ENCODE data around the gene ISM1.
A peak's percentile ranks its signal among the peaks of the same experiment; 100 is the strongest.

The ISM1 gene

DNA sequence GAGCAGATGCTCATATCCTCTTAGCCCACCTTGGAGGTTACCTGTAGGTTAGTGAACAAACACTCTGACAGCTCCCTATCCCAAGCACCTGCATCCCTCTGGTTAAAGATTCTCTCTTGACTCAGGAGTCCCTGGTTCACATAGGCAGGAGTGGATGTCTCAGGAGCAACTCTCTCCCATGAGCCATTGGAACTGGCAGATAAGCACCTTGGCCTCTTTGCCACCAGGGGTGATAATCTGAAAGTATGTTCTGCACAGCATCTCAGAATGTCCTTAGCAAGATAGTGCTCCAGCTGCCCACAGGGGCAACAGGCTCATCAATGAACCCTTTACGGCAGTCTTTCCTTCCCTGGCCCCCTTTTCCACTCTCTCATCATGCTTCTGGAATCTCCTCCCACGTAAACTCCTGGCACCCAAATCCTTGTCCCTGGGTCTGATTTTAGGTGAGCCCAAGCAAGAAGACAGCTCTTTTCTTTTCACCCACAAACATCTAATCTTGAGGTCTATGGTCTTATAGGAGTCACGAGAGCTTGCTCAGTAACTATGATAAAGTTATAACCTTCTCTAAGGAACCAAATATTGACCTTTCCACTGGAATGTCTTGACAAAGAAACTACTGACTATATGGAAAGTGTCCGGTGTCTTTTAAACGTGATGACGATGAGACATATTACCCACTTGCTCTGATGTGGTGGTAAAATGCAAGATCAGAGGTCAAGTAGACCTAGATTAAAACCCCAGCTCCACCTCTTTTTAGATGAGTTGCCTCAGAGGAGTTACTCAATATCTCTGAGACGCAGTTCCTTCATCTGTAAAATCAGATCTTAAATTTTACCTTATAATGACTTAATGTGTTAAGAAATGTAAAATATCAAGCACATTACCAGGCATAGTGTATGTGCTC lies 39.8 kb upstream of the ISM1 start:
- H3K4me1 ChIP-seq (ENCODE audit: low read length) = peaks cover 11% of the 10 kb centered on the region
- H3K9ac ChIP-seq (ENCODE audit: low read length) = no peak overlapping the region
- peaks cover 6% of the 10 kb centered on the region; the same call in 1 of the 2 replicates for H3K9me3 ChIP-seq (ENCODE audit: insufficient read depth, low read length)
- peaks cover 45% of the 10 kb centered on the region for H3K27me3 ChIP-seq (ENCODE audit: low read depth, low read length)
- H3K27ac ChIP-seq (ENCODE audit: low read length) = no peak overlapping the region
- H3K79me2 ChIP-seq (ENCODE audit: low read length) = no peaks in the 10 kb centered on the region
- no peak overlapping the region for H2AFZ ChIP-seq (ENCODE audit: low read depth, low read length)
- H4K20me1 ChIP-seq (ENCODE audit: insufficient read depth, low read length) = no peaks in the 10 kb centered on the region
- H3K4me3 ChIP-seq (ENCODE audit: low read length) = no peak overlapping the region
- H3K36me3 ChIP-seq (replicated peaks; ENCODE audit: low read depth, low read length) = no peaks in the 10 kb centered on the region
- H3K4me2 ChIP-seq (ENCODE audit: low read length) = no peak overlapping the region
- TF ChIP-seq, protein P1, sequence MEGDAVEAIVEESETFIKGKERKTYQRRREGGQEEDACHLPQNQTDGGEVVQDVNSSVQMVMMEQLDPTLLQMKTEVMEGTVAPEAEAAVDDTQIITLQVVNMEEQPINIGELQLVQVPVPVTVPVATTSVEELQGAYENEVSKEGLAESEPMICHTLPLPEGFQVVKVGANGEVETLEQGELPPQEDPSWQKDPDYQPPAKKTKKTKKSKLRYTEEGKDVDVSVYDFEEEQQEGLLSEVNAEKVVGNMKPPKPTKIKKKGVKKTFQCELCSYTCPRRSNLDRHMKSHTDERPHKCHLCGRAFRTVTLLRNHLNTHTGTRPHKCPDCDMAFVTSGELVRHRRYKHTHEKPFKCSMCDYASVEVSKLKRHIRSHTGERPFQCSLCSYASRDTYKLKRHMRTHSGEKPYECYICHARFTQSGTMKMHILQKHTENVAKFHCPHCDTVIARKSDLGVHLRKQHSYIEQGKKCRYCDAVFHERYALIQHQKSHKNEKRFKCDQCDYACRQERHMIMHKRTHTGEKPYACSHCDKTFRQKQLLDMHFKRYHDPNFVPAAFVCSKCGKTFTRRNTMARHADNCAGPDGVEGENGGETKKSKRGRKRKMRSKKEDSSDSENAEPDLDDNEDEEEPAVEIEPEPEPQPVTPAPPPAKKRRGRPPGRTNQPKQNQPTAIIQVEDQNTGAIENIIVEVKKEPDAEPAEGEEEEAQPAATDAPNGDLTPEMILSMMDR (IDR thresholded peaks at IDR 0.05; ENCODE audit: low read depth, low read length) = no peak
- TF ChIP-seq EZH2phosphoT487 (IDR thresholded peaks at IDR 0.05; ENCODE audit: low read depth) = no peak

DNA sequence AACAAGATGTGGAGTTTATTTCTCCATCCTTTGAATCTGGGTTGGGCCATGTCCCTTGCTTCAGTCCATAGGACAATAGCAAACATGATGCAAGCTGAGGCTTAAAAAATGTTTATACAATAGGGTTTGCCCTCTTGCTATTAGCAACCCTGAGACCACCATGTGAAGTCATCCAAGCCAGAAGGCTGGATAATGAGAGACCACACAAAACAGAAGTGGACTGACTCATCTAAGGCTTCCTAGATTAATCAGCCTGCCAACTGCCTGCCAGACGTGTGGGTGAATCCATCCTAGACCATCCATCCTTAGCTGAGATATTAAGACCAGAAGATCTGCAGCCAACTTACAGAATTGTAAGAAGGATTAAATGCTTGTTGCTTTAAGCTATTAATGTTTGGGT lies 38.1 kb upstream of the ISM1 start:
- no peaks in the 10 kb centered on the region for H3K36me3 ChIP-seq (replicated peaks; ENCODE audit: low read depth, low read length)
- peak; percentile 72; the same call in 1 of the 2 replicates for TF ChIP-seq EZH2phosphoT487 (IDR thresholded peaks at IDR 0.05; ENCODE audit: low read depth)
- TF ChIP-seq, protein P1 (IDR thresholded peaks at IDR 0.05; ENCODE audit: low read depth, low read length) = no peak
- H4K20me1 ChIP-seq (ENCODE audit: insufficient read depth, low read length) = no peaks in the 10 kb centered on the region
- peaks cover 11% of the 10 kb centered on the region for H3K4me1 ChIP-seq (ENCODE audit: low read length)
- H3K9ac ChIP-seq (ENCODE audit: low read length) = no peak overlapping the region
- H2AFZ ChIP-seq (ENCODE audit: low read depth, low read length) = no peak overlapping the region
- H3K79me2 ChIP-seq (ENCODE audit: low read length) = no peaks in the 10 kb centered on the region
- H3K9me3 ChIP-seq (ENCODE audit: insufficient read depth, low read length) = peaks cover 13% of the 10 kb centered on the region
- H3K4me2 ChIP-seq (ENCODE audit: low read length) = peak overlapping the region; percentile 54
- H3K4me3 ChIP-seq (ENCODE audit: low read length) = peak overlapping the region; percentile 12; the same call in 1 of the 2 replicates
- H3K27ac ChIP-seq (ENCODE audit: low read length) = no peak overlapping the region
- H3K27me3 ChIP-seq (ENCODE audit: low read depth, low read length) = peaks cover 38% of the 10 kb centered on the region

DNA sequence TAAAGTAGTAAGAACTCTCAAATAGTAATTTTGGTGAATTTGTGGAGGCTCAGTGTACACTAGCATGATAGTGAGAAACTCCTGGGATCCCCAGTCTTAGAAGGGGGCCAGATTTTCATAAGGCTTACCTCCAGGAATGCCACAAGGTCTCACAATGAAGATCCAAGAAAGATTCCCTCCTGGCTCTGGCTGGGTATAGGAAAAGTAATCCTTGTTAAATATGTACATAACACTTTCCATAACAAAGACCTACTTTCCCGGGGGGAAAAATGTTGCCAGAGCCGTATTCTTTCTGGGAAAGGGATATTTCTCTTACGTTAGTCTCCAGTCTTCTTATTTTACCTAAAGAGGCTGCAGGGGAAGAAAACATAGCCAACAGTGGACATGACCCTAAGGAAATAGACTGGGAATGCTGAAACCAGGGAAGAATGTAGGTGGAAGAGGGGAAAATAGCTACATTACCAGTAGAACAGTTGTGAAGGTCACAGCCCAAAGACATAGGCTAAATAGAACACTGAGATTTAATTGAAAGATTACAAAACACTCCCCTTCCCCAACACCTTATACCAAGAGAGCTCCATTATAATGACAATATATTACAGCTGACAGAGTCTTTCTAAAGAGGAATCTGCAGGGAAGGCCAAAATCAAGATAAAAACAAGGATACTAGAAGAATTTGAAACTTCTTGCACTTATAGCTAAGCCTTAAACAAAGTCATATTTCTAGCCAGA lies 34.9 kb upstream of the ISM1 start:
- Histone ChIP-seq H4K20me1 (ENCODE audit: insufficient read depth, low read length) (no peaks in the 10 kb centered on the region), H3K79me2 (ENCODE audit: low read length) (no peaks in the 10 kb centered on the region), H3K4me3 (ENCODE audit: low read length) (no peak overlapping the region), H3K4me1 (ENCODE audit: low read length) (peaks cover 11% of the 10 kb centered on the region), H3K9ac (ENCODE audit: low read length) (no peak overlapping the region), H2AFZ (ENCODE audit: low read depth, low read length) (no peak overlapping the region), H3K9me3 (ENCODE audit: insufficient read depth, low read length) (peaks cover 11% of the 10 kb centered on the region), H3K36me3 (replicated peaks; ENCODE audit: low read depth, low read length) (no peaks in the 10 kb centered on the region), H3K27me3 (ENCODE audit: low read depth, low read length) (peaks cover 30% of the 10 kb centered on the region), H3K4me2 (ENCODE audit: low read length) (no peak overlapping the region), H3K27ac (ENCODE audit: low read length) (no peak overlapping the region)
- TF ChIP-seq EZH2phosphoT487 (IDR thresholded peaks at IDR 0.05; ENCODE audit: low read depth) = no peak
- TF ChIP-seq, protein P1 (IDR thresholded peaks at IDR 0.05; ENCODE audit: low read depth, low read length) = no peak

DNA sequence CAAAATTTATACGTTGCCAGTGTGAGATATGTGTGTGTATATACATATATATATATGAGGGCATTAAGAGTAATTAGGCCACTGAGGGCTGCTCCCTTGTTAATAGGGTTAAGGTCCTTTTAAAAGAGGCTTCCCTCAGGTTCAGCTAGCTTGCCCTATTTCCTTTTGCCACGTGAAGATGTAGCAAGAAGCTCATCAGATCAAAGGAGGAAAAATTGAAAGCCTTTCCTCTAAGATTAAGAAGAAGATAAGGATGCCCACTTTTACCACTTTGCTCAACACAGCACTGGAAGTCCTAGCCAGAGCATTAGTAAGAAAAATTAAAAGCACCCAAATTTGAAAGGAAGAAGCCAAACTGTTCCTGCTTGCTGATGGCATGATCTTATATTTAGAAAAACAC lies 33.2 kb upstream of the ISM1 start:
- Histone ChIP-seq H3K36me3 (replicated peaks; ENCODE audit: low read depth, low read length) (no peaks in the 10 kb centered on the region), H3K4me1 (ENCODE audit: low read length) (peaks cover 5% of the 10 kb centered on the region), H3K27me3 (ENCODE audit: low read depth, low read length) (peaks cover 13% of the 10 kb centered on the region; the same call in 1 of the 2 replicates), H3K4me2 (ENCODE audit: low read length) (no peak overlapping the region), H2AFZ (ENCODE audit: low read depth, low read length) (no peak overlapping the region), H3K9ac (ENCODE audit: low read length) (no peak overlapping the region), H3K9me3 (ENCODE audit: insufficient read depth, low read length) (peaks cover 11% of the 10 kb centered on the region), H3K79me2 (ENCODE audit: low read length) (no peaks in the 10 kb centered on the region), H3K27ac (ENCODE audit: low read length) (no peak overlapping the region), H3K4me3 (ENCODE audit: low read length) (no peak overlapping the region), H4K20me1 (ENCODE audit: insufficient read depth, low read length) (no peaks in the 10 kb centered on the region)
- TF ChIP-seq, protein P1 (IDR thresholded peaks at IDR 0.05; ENCODE audit: low read depth, low read length) = no peak
- TF ChIP-seq EZH2phosphoT487 (IDR thresholded peaks at IDR 0.05; ENCODE audit: low read depth) = no peak

Measured in OCI-LY3 (cell line).